IPS DF 19.7 (cell line): ENCODE data around the gene LYPD6.

Experiments used
- DNase-seq: peaks from one replicate; pipeline ENCODE4 v3.0.0-alpha.2; 2013; ENCODE audit warnings: low read depth, low spot score

Gene LYPD6

GRCh38 chr2:149348291-149348690, 17.9 kb downstream of the LYPD6 start:
- DNase-seq: no peak

GRCh38 chr2:149353421-149353820, 23.0 kb downstream of the LYPD6 start:
- DNase-seq: no peak

- DNase-seq: no peak
Measured at GRCh38 chr2:149355716-149356422, 25.5 kb downstream of the LYPD6 start.

GRCh38 chr2:149357058-149357457, 26.7 kb downstream of the LYPD6 start:
- no peak for DNase-seq

- DNase-seq: no peak
Measured at GRCh38 chr2:149360106-149360505, 29.7 kb downstream of the LYPD6 start.

GRCh38 chr2:149363958-149364357, 33.6 kb downstream of the LYPD6 start:
- DNase-seq: no peak

- DNase-seq: no peak
Measured at GRCh38 chr2:149364839-149365238, 34.5 kb downstream of the LYPD6 start.

- no peak for DNase-seq
Measured at GRCh38 chr2:149365931-149366583, 35.7 kb downstream of the LYPD6 start.

GRCh38 chr2:149370061-149370775, 39.8 kb downstream of the LYPD6 start:
- no peak for DNase-seq

GRCh38 chr2:149371476-149371875, 41.1 kb downstream of the LYPD6 start:
- no peak for DNase-seq

GRCh38 chr2:149375801-149376361, 45.5 kb downstream of the LYPD6 start:
- DNase-seq: no peak

- DNase-seq: no peak
Measured at GRCh38 chr2:149380205-149380604, 49.8 kb downstream of the LYPD6 start.

GRCh38 chr2:149383340-149383739, 53.0 kb downstream of the LYPD6 start:
- no peak for DNase-seq

- DNase-seq: no peak
Measured at GRCh38 chr2:149385350-149385749, 55.0 kb downstream of the LYPD6 start.

GRCh38 chr2:149387411-149387810, 57.0 kb downstream of the LYPD6 start:
- no peak for DNase-seq

- DNase-seq: no peak
Measured at GRCh38 chr2:149388120-149388816, 57.9 kb downstream of the LYPD6 start.

- DNase-seq: no peak
Measured at GRCh38 chr2:149389506-149390167, 59.2 kb downstream of the LYPD6 start.

- no peak for DNase-seq
Measured at GRCh38 chr2:149393614-149394013, 63.2 kb downstream of the LYPD6 start.

GRCh38 chr2:149394864-149395263, 64.5 kb downstream of the LYPD6 start:
- DNase-seq: no peak

GRCh38 chr2:149399934-149400615, 69.7 kb downstream of the LYPD6 start:
- no peak for DNase-seq

- no peak for DNase-seq
Measured at GRCh38 chr2:149400997-149401396, 70.6 kb downstream of the LYPD6 start.
